H9 (cell line): ENCODE data around the gene MAPKAPK2. TPM values are rescaled to one million over a fixed set of nuclear protein-coding genes. Genes with fewer than 3 reads are reported as not detected.

Source experiments
- DNase-seq: peaks from one replicate; pipeline ENCODE4 v3.0.0-alpha.2; 2017
- H2AFZ ChIP-seq: one replicate; pipeline ENCODE4 v1.6.1; 2013; ENCODE audit warnings: mild to moderate bottlenecking, low read length, control low read depth, moderate library complexity
- H2AK5ac ChIP-seq: 2 replicates; pipeline ENCODE4 v1.6.1; 2013; ENCODE audit warnings: low read length, control low read depth, mixed read lengths; ENCODE audit not compliant: insufficient read length
- H2BK120ac ChIP-seq: one replicate; pipeline ENCODE4 v1.6.1; 2013; ENCODE audit warnings: low read depth, mild to moderate bottlenecking, low read length, control low read depth, inconsistent platforms; ENCODE audit not compliant: poor library complexity, severe bottlenecking
- H2BK12ac ChIP-seq: 2 replicates; pipeline ENCODE4 v1.6.1; 2013; ENCODE audit warnings: low read length, control low read depth, mixed read lengths, low read depth; ENCODE audit not compliant: insufficient read length
- H2BK15ac ChIP-seq: 2 replicates; pipeline ENCODE4 v1.6.1; 2013; ENCODE audit warnings: low read depth, low read length, control low read depth
- H2BK20ac ChIP-seq: one replicate; pipeline ENCODE4 v1.6.1; 2013; ENCODE audit warnings: low read depth, mild to moderate bottlenecking, low read length, control low read depth, inconsistent platforms; ENCODE audit not compliant: poor library complexity, severe bottlenecking
- H2BK5ac ChIP-seq: 2 replicates; pipeline ENCODE4 v1.6.1; 2013; ENCODE audit warnings: low read length, control low read depth, mixed read lengths; ENCODE audit not compliant: insufficient read length
- H3K14ac ChIP-seq: 2 replicates; pipeline ENCODE4 v1.6.1; 2013; ENCODE audit warnings: low read length, control low read depth; ENCODE audit not compliant: insufficient read depth
- H3K18ac ChIP-seq: 2 replicates; pipeline ENCODE4 v1.6.1; 2013; ENCODE audit warnings: low read depth, mild to moderate bottlenecking, mixed read lengths, low read length, control low read depth; ENCODE audit not compliant: insufficient read length
- H3K23ac ChIP-seq: 2 replicates; pipeline ENCODE4 v1.6.1; 2013; ENCODE audit warnings: low read length, control low read depth, mixed read lengths, low read depth; ENCODE audit not compliant: insufficient read length
- H3K23me2 ChIP-seq: 2 replicates; pipeline ENCODE4 v1.6.1; 2013; ENCODE audit warnings: low read depth, mild to moderate bottlenecking, mixed read lengths, low read length, control low read depth; ENCODE audit not compliant: insufficient read length, poor library complexity, severe bottlenecking
- H3K27ac ChIP-seq: 2 replicates; pipeline ENCODE4 v1.5.1; 2013; ENCODE audit warnings: low read length, control low read depth, mixed read lengths, low read depth; ENCODE audit not compliant: insufficient read length
- H3K27me3 ChIP-seq: 2 replicates; pipeline ENCODE4 v1.6.1; 2013; ENCODE audit warnings: low read length, control low read depth, inconsistent platforms; ENCODE audit not compliant: insufficient read depth
- H3K4ac ChIP-seq: 2 replicates; pipeline ENCODE4 v1.6.1; 2013; ENCODE audit warnings: low read depth, mild to moderate bottlenecking, control low read depth, inconsistent platforms, low read length, moderate library complexity
- H3K4me1 ChIP-seq: 2 replicates; pipeline ENCODE4 v1.6.1; 2013; ENCODE audit warnings: low read length, control low read depth, inconsistent platforms; ENCODE audit not compliant: insufficient read depth
- H3K4me2 ChIP-seq: 2 replicates; pipeline ENCODE4 v1.6.1; 2013; ENCODE audit warnings: low read length, control low read depth, mixed read lengths; ENCODE audit not compliant: insufficient read length, insufficient read depth
- H3K56ac ChIP-seq: 2 replicates; pipeline ENCODE4 v1.6.1; 2013; ENCODE audit warnings: low read depth, mild to moderate bottlenecking, mixed read lengths, low read length, control low read depth; ENCODE audit not compliant: insufficient read length
- H3K79me1 ChIP-seq: 2 replicates; pipeline ENCODE4 v1.6.1; 2013; ENCODE audit warnings: low read depth, mild to moderate bottlenecking, moderate library complexity, low read length, control low read depth, inconsistent platforms; ENCODE audit not compliant: insufficient read depth, poor library complexity, severe bottlenecking
- H3K79me2 ChIP-seq: 2 replicates; pipeline ENCODE4 v1.6.1; 2013; ENCODE audit warnings: low read length, control low read depth, inconsistent platforms; ENCODE audit not compliant: insufficient read depth
- H3K9ac ChIP-seq: 2 replicates; pipeline ENCODE4 v1.6.1; 2013; ENCODE audit warnings: low read length, control low read depth, mixed read lengths; ENCODE audit not compliant: insufficient read length; ENCODE audit errors: extremely low read depth
- H3K9me3 ChIP-seq: one replicate; pipeline ENCODE4 v1.6.1; 2013; ENCODE audit warnings: low read depth, low read length, inconsistent platforms; ENCODE audit not compliant: control insufficient read depth
- H3T11ph ChIP-seq: one replicate; pipeline ENCODE4 v1.6.1; 2013; ENCODE audit warnings: mild to moderate bottlenecking, low read length, control low read depth, inconsistent platforms
- H4K20me1 ChIP-seq: one replicate; pipeline ENCODE4 v1.6.1; 2013; ENCODE audit not compliant: control insufficient read depth, insufficient read length, insufficient read depth
- H4K5ac ChIP-seq: 2 replicates; pipeline ENCODE4 v1.6.1; 2013; ENCODE audit warnings: low read depth, mild to moderate bottlenecking, mixed read lengths, low read length, control low read depth; ENCODE audit not compliant: insufficient read length
- H4K8ac ChIP-seq: replicated peaks from 2 replicates; pipeline ENCODE4 v1.6.1; 2013; ENCODE audit warnings: low read length, control low read depth, mixed read lengths, low read depth; ENCODE audit not compliant: insufficient read length
- H4K91ac ChIP-seq: 2 replicates; pipeline ENCODE4 v1.6.1; 2013; ENCODE audit warnings: low read depth, mild to moderate bottlenecking, moderate library complexity, mixed read lengths, low read length, control low read depth; ENCODE audit not compliant: insufficient read length
- H3K27ac Mint-ChIP-seq, 3 experiments: 2 replicates in 2 of 3; 3 replicates in 1 of 3; pipeline ENCODE4 v1.8.0; 2020 to 2021; ENCODE audit warnings: mixed read lengths in 3 of 3, mild to moderate bottlenecking in 1 of 3, moderate library complexity in 1 of 3
- H3K27me3 Mint-ChIP-seq: 2 replicates; pipeline ENCODE4 v1.8.0; 2021; ENCODE audit warnings: low read depth, mild to moderate bottlenecking, moderate library complexity, mixed read lengths
- H3K36me3 Mint-ChIP-seq, 3 experiments: 2 replicates in 2 of 3; 3 replicates in 1 of 3; pipeline ENCODE4 v1.8.0; 2020 to 2021; ENCODE audit warnings: low read depth in 3 of 3, mixed read lengths in 3 of 3; ENCODE audit not compliant: insufficient read depth in 1 of 3
- H3K4me1 Mint-ChIP-seq, 2 experiments: 2 replicates each; pipeline ENCODE4 v1.8.0; 2020; ENCODE audit warnings: mixed read lengths in 2 of 2
- H3K4me3 Mint-ChIP-seq, 2 experiments: 2 replicates in 1 of 2; 3 replicates in 1 of 2; pipeline ENCODE4 v1.8.0; 2020 to 2021; ENCODE audit warnings: mild to moderate bottlenecking in 2 of 2, mixed read lengths in 2 of 2, moderate library complexity in 1 of 2
- H3K9me3 Mint-ChIP-seq, 2 experiments: 2 replicates in 1 of 2; 3 replicates in 1 of 2; pipeline ENCODE4 v1.8.0; 2020; ENCODE audit warnings: mild to moderate bottlenecking in 2 of 2, mixed read lengths in 2 of 2, moderate library complexity in 1 of 2
- CTCF ChIP-seq: fragments of 200-600 bp; sonication (generic); conservative IDR thresholded peaks from 3 replicates; pipeline ENCODE4 v1.8.0; 2021; ENCODE audit warnings: antibody characterized with exemption, mild to moderate bottlenecking
- WGBS: extraction: QIAGEN DNeasy Blood & Tissue Kit; methylation state at CpG from one replicate; pipeline ENCODE4 v1.1.7; 2013; ENCODE audit warnings: missing lambda C conversion rate, low lambda C conversion rate, mixed read lengths; ENCODE audit not compliant: insufficient read length; ENCODE audit errors: extremely low coverage; 5-methylcytosine and 5-hydroxymethylcytosine counted together
- total RNA-seq: library from RNA; stranded (reverse); gene quantifications from 2 replicates; pipeline ENCODE4 v1.2.1, GENCODE V29; 2021

The MAPKAPK2 gene
- total RNA-seq, 1 experiment from 2014 or later = 50.1 TPM

- H2AK5ac ChIP-seq = no peak overlapping the region
- H3K18ac ChIP-seq = no peak overlapping the region
- no peak for TF ChIP-seq CTCF
- H3K4me1 Mint-ChIP-seq = peaks cover 30 to 35% of the 10 kb centered on the region in 2 experiments
- no peak overlapping the region for H3K27ac ChIP-seq
- H2AFZ ChIP-seq = no peak overlapping the region
- H3K36me3 Mint-ChIP-seq = no peaks in the 10 kb centered on the region
- no peak overlapping the region for H4K91ac ChIP-seq
- peaks cover 3% of the 10 kb centered on the region; the same call in 1 of the 2 replicates for H3K4me1 ChIP-seq
- no peak overlapping the region for H2BK20ac ChIP-seq
- H3T11ph ChIP-seq = no peak overlapping the region
- no peak overlapping the region for H3K23ac ChIP-seq
- no peaks in the 10 kb centered on the region for H3K9me3 Mint-ChIP-seq
- H3K4ac ChIP-seq = no peak overlapping the region
- DNase-seq = no peak
- no peak overlapping the region for H2BK12ac ChIP-seq
- H3K9me3 ChIP-seq = no peaks in the 10 kb centered on the region
- H3K27me3 Mint-ChIP-seq = peaks cover 13% of the 10 kb centered on the region
- H4K8ac ChIP-seq = no peak overlapping the region
- no peak overlapping the region for H4K5ac ChIP-seq
- no peaks in the 10 kb centered on the region for H4K20me1 ChIP-seq
- H3K27me3 ChIP-seq = no peaks in the 10 kb centered on the region
- no peak overlapping the region for H3K14ac ChIP-seq
- H3K56ac ChIP-seq = no peak overlapping the region
- no peak overlapping the region for H2BK5ac ChIP-seq
- no peak overlapping the region for H2BK120ac ChIP-seq
- H3K79me1 ChIP-seq = no peaks in the 10 kb centered on the region
- no peak overlapping the region for H3K4me3 Mint-ChIP-seq
- no peaks in the 10 kb centered on the region for H3K79me2 ChIP-seq
- no peaks in the 10 kb centered on the region for H3K23me2 ChIP-seq
- H2BK15ac ChIP-seq = no peak overlapping the region
- WGBS = no CpG with 5 or more reads among the region's 14 CpGs
- H3K4me2 ChIP-seq = no peak overlapping the region
- H3K27ac Mint-ChIP-seq = no peak overlapping the region; a peak in 1 of 7 replicates
- no peak overlapping the region for H3K9ac ChIP-seq
These were observed 84.0 kb downstream of the MAPKAPK2 start for GRCh38 chr1:206768472-206769303.
